Gastroesophageal sphincter (tissue), 3 donors: ENCODE results near the gene EEA1.

Experiments
- CTCF ChIP-seq, 4 experiments: fragments of 200-600 bp in 2 of 4; fragments of 450-650 bp in 2 of 4; sonication (generic) in 1 of 4; IDR thresholded peaks; one replicate each; pipeline ENCODE4 v1.5.1; 2017 to 2019; ENCODE audit warnings: antibody characterized with exemption in 4 of 4, mild to moderate bottlenecking in 2 of 4, moderate library complexity in 2 of 4
- EP300 ChIP-seq: sonication (generic); formaldehyde crosslinking; IDR thresholded peaks from one replicate; pipeline ENCODE4 v1.6.1; 2017; ENCODE audit warnings: antibody characterized with exemption, mild to moderate bottlenecking
- POLR2A ChIP-seq, 2 donors: fragments of 450-650 bp; IDR thresholded peaks; one replicate each; pipeline ENCODE4 v1.6.1; 2017; ENCODE audit warnings: antibody characterized with exemption in 2 of 2, mild to moderate bottlenecking in 2 of 2, moderate library complexity in 1 of 2
- POLR2AphosphoS5 ChIP-seq: sonication (generic); formaldehyde crosslinking; IDR thresholded peaks from one replicate; pipeline ENCODE4 v1.6.1; 2017; ENCODE audit warnings: antibody characterized with exemption

DNA sequence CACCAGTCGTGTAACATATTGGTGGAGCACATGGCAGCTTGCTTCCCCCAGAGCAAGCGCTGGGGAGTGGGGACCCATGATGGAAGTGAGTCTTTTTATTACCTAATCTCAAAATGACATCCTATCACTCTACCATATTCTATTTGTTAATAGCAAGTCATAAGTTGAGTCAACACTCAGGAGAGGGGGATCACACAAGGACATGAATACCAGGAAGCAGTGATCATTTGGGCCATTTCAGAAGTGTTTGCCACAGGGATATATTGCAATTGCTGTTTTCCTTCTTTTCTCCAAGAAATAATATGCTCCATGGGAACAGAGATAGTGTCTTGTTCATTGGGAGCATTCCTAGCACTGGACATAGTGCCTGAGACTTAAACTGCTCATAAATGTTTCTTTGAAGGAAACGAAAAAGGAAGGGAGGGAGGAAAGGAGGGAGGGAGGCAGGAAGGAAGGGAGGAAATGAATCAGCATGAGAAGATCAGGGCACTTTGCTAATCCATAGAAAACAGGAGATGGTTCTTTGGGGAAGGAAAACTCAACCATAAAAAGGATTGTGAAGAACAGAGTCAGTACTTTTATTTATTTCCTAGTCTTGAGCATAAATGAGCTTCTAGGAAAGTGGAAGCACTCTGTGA, 39.2 kb upstream of the EEA1 start:
- TF ChIP-seq CTCF (IDR thresholded peaks at IDR 0.05) (no peak), POLR2AphosphoS5 (no peak), POLR2A (IDR thresholded peaks at IDR 0.05) (no peak), EP300 (no peak)
